Activated CD4-positive, alpha-beta T cell treated with anti-CD3 and anti-CD28 coated beads, Interleukin-2, Interleukin-4, amounts not matched to agents 100 ng/mL and 50 ng/mL, durations not matched to agents 16 hours and 8 hours (primary cell): ENCODE data around the gene MELK.
A peak's percentile ranks its signal among the peaks of the same experiment; 100 is the strongest.

ENCODE experiments used
- DNase-seq: peaks from one replicate; pipeline ENCODE4 v3.0.0-alpha.2; 2020; ENCODE audit warnings: low spot score

The MELK gene

GRCh38 chr9:36676091-36676490, 103.4 kb downstream of the MELK start:
- no peak for DNase-seq

GRCh38 chr9:36676778-36677485, 104.2 kb downstream of the MELK start:
- DNase-seq, result peak; percentile 43

- no peak for DNase-seq
Measured at GRCh38 chr9:36677611-36678010, 104.9 kb downstream of the MELK start.

GRCh38 chr9:36679710-36680109, 107.0 kb downstream of the MELK start:
- no peak for DNase-seq

- no peak for DNase-seq
Measured at GRCh38 chr9:36686471-36686870, 113.8 kb downstream of the MELK start.

GRCh38 chr9:36690412-36691168, 117.9 kb downstream of the MELK start:
- no peak for DNase-seq

- DNase-seq, result no peak
Measured at GRCh38 chr9:36691671-36692070, 119.0 kb downstream of the MELK start.

- DNase-seq, result no peak
Measured at GRCh38 chr9:36698984-36699383, 126.3 kb downstream of the MELK start.

GRCh38 chr9:36704148-36704547, 131.5 kb downstream of the MELK start:
- no peak for DNase-seq

- DNase-seq, result no peak
Measured at GRCh38 chr9:36713515-36714490, 141.1 kb downstream of the MELK start.

GRCh38 chr9:36716496-36716895, 143.8 kb downstream of the MELK start:
- DNase-seq, result no peak

GRCh38 chr9:36717276-36717675, 144.6 kb downstream of the MELK start:
- DNase-seq, result no peak

GRCh38 chr9:36718612-36719011, 145.9 kb downstream of the MELK start:
- no peak for DNase-seq

GRCh38 chr9:36720043-36720442, 147.3 kb downstream of the MELK start:
- DNase-seq, result no peak

- no peak for DNase-seq
Measured at GRCh38 chr9:36721846-36722588, 149.3 kb downstream of the MELK start.

GRCh38 chr9:36725777-36726356, 153.2 kb downstream of the MELK start:
- no peak for DNase-seq
